HEK293 (cell line): ENCODE data around the gene INSYN2A.

Experiments used
- CTCF ChIA-PET: fragments of 350-600 bp; formaldehyde crosslinking; extraction: SDS; loops from one replicate; lab custom pipeline; 2021; ENCODE audit warnings: antibody characterized with exemption; lab: Yijun Ruan, JAX
- POLR2A ChIA-PET: fragments of 300-600 bp; formaldehyde crosslinking; extraction: SDS; loops from one replicate; lab custom pipeline; 2020; ENCODE audit warnings: antibody characterized with exemption, inconsistent platforms; lab: Yijun Ruan, JAX
- H3K27ac ChIP-seq: fragments of 200-500 bp; sonication (Bioruptor generic); 2 replicates; pipeline ENCODE4 v1.5.1; 2014; ENCODE audit warnings: low read depth, low read length, control low read depth, inconsistent platforms; ENCODE audit errors: extremely low read depth
- H3K36me3 ChIP-seq, 2 experiments: fragments of 200-500 bp in 1 of 2; sonication (Bioruptor generic) in 1 of 2; 1 replicate in 1 of 2; 2 replicates in 1 of 2; pipeline ENCODE4 v1.5.1; 2014 to 2017; ENCODE audit warnings: inconsistent platforms in 2 of 2, low read length in 2 of 2; ENCODE audit not compliant: control insufficient read depth in 2 of 2, insufficient read depth in 1 of 2
- H3K4me1 ChIP-seq: fragments of 200-500 bp; sonication (Bioruptor generic); 2 replicates; pipeline ENCODE4 v1.5.1; 2014; ENCODE audit warnings: mild to moderate bottlenecking, low read length, inconsistent platforms; ENCODE audit not compliant: control insufficient read depth, insufficient read depth
- H3K4me3 ChIP-seq: 2 replicates; pipeline ENCODE4 v1.5.1; 2011; ENCODE audit warnings: low read depth, mild to moderate bottlenecking, control low read depth, low read length, moderate library complexity
- H3K9me3 ChIP-seq: fragments of 200-500 bp; sonication (Bioruptor generic); 2 replicates; pipeline ENCODE4 v1.5.1; 2014; ENCODE audit warnings: low read depth, low read length, inconsistent platforms; ENCODE audit not compliant: control insufficient read depth, insufficient read depth
- ATF2 ChIP-seq: fragments of 450-650 bp; formaldehyde crosslinking; IDR thresholded peaks from 2 replicates; pipeline ENCODE4 v1.5.1; 2016; ENCODE audit warnings: missing biosample characterization, missing genetic modification characterization, low read depth
- ELK4 ChIP-seq: IDR thresholded peaks from 2 replicates; pipeline ENCODE4 v1.6.1; 2011; ENCODE audit warnings: mild to moderate bottlenecking, low read depth, low read length, borderline replicate concordance
- KLF1 ChIP-seq: fragments of 450-650 bp; formaldehyde crosslinking; IDR thresholded peaks from 2 replicates; pipeline ENCODE4 v1.5.1; 2016; ENCODE audit warnings: missing biosample characterization, missing genetic modification characterization
- KLF16 ChIP-seq: fragments of 450-650 bp; formaldehyde crosslinking; IDR thresholded peaks from 2 replicates; pipeline ENCODE4 v1.5.1; 2017; ENCODE audit warnings: missing biosample characterization, missing genetic modification characterization
- KLF9 ChIP-seq: fragments of 450-650 bp; formaldehyde crosslinking; IDR thresholded peaks from 2 replicates; pipeline ENCODE4 v1.5.1; 2016; ENCODE audit warnings: missing biosample characterization, missing genetic modification characterization, low read depth
- REST ChIP-seq: fragments of 450-650 bp; formaldehyde crosslinking; IDR thresholded peaks from 2 replicates; pipeline ENCODE4 v1.5.1; 2016; ENCODE audit warnings: missing biosample characterization, missing genetic modification characterization
- ZIC2 ChIP-seq: fragments of 450-650 bp; formaldehyde crosslinking; IDR thresholded peaks from 2 replicates; pipeline ENCODE4 v1.5.1; 2016; ENCODE audit warnings: missing biosample characterization, missing genetic modification characterization
- ZNF148 ChIP-seq: fragments of 450-650 bp; formaldehyde crosslinking; IDR thresholded peaks from 2 replicates; pipeline ENCODE4 v1.5.0; 2017; ENCODE audit warnings: missing biosample characterization, missing genetic modification characterization, borderline replicate concordance
- ZNF426 ChIP-seq: fragments of 450-650 bp; formaldehyde crosslinking; IDR thresholded peaks from 2 replicates; pipeline ENCODE4 v1.5.1; 2017; ENCODE audit warnings: missing biosample characterization, missing genetic modification characterization, mild to moderate bottlenecking, inconsistent platforms, moderate library complexity
- ZNF571 ChIP-seq: fragments of 450-650 bp; formaldehyde crosslinking; IDR thresholded peaks from 2 replicates; pipeline ENCODE4 v1.5.0; 2017; ENCODE audit warnings: missing biosample characterization, missing genetic modification characterization
- ZNF585B ChIP-seq: fragments of 450-650 bp; formaldehyde crosslinking; IDR thresholded peaks from 2 replicates; pipeline ENCODE4 v1.5.1; 2016; ENCODE audit warnings: missing biosample characterization, missing genetic modification characterization
- ZNF626 ChIP-seq: fragments of 450-650 bp; sonication (Bioruptor Pico); formaldehyde crosslinking; IDR thresholded peaks from 2 replicates; pipeline ENCODE4 v1.5.1; 2018; ENCODE audit warnings: missing biosample characterization, missing genetic modification characterization, inconsistent platforms
- ZNF670 ChIP-seq: fragments of 450-650 bp; formaldehyde crosslinking; IDR thresholded peaks from 2 replicates; pipeline ENCODE4 v1.5.1; 2016; ENCODE audit warnings: missing biosample characterization, missing genetic modification characterization, low read depth
- ZNF76 ChIP-seq: fragments of 450-650 bp; formaldehyde crosslinking; IDR thresholded peaks from 2 replicates; pipeline ENCODE4; 2016; ENCODE audit warnings: low read depth, missing biosample characterization, missing genetic modification characterization, borderline replicate concordance
- ZNF777 ChIP-seq: fragments of 450-650 bp; formaldehyde crosslinking; IDR thresholded peaks from 2 replicates; pipeline ENCODE4 v1.5.1; 2017; ENCODE audit warnings: missing biosample characterization, missing genetic modification characterization, borderline replicate concordance
- ZSCAN4 ChIP-seq: fragments of 450-650 bp; formaldehyde crosslinking; IDR thresholded peaks from 2 replicates; pipeline ENCODE4 v1.5.1; 2017; ENCODE audit warnings: missing biosample characterization, missing genetic modification characterization

Gene INSYN2A

GRCh38 chr10:127159648-127160245 lies 36.6 kb downstream of the INSYN2A start (continued):
- TF ChIP-seq ZNF585B (tag by site-specific recombination) = no peak
- TF ChIP-seq KLF16 = no peak
- TF ChIP-seq ZNF148 (tag by site-specific recombination) = no peak
- no peak for TF ChIP-seq ELK4
- no peak for TF ChIP-seq KLF1 (tag by site-specific recombination)
- no peak for TF ChIP-seq ZNF670 (tag by site-specific recombination)

- H3K9me3 ChIP-seq = no peaks in the 10 kb centered on the region
- ChIA-PET POLR2A (no interaction called here), CTCF (no interaction called here)
- TF ChIP-seq REST (tag by site-specific recombination) = peak; percentile 87
- TF ChIP-seq ZNF571 (tag by site-specific recombination) = no peak
- H3K4me1 ChIP-seq = 0 out of 2 replicates have a peak, but pooled peaks cover under 1% of the 10 kb centered on the region
- H3K4me3 ChIP-seq = no peak overlapping the region
- no peaks in the 10 kb centered on the region for H3K36me3 ChIP-seq
- no peak overlapping the region for H3K27ac ChIP-seq
These were observed 37.7 kb downstream of the INSYN2A start for GRCh38 chr10:127158662-127159061.

GRCh38 chr10:127157506-127158200 lies 38.7 kb downstream of the INSYN2A start:
- H3K36me3 ChIP-seq = no peaks in the 10 kb centered on the region
- H3K9me3 ChIP-seq = no peaks in the 10 kb centered on the region
- no peaks in the 10 kb centered on the region for H3K4me1 ChIP-seq
- CTCF ChIA-PET = interaction anchor here (0.6 kb wide), 1 partner anchor 696 kb away, joined by 3 read pairs; no protein-coding TSS in a partner anchor
- POLR2A ChIA-PET = no interaction called here
- no peak overlapping the region for H3K27ac ChIP-seq
- no peak overlapping the region for H3K4me3 ChIP-seq
- TF ChIP-seq ZIC2 (tag by site-specific recombination) (no peak), REST (tag by site-specific recombination) (no peak), KLF9 (tag by site-specific recombination) (no peak), ZSCAN4 (tag by site-specific recombination) (no peak), ZNF626 (tag by site-specific recombination) (no peak), ZNF777 (no peak), ZNF426 (no peak), ATF2 (tag by site-specific recombination) (no peak), ZNF76 (tag by site-specific recombination) (no peak)
